Muscle layer of colon (tissue), 2 donors: ENCODE data around the gene CHD5.

Experiments
- H3K27ac ChIP-seq: one replicate; pipeline ENCODE4 v1.7.0; 2013; ENCODE audit warnings: low read depth, mild to moderate bottlenecking, low read length, moderate library complexity
- H3K27me3 ChIP-seq, 2 donors: one replicate each; pipeline ENCODE4 v1.7.0; 2013; ENCODE audit warnings: low read length in 2 of 2, mild to moderate bottlenecking in 2 of 2; ENCODE audit not compliant: insufficient read depth in 2 of 2, control insufficient read depth in 1 of 2
- H3K36me3 ChIP-seq: one replicate; pipeline ENCODE4 v1.7.0; 2013; ENCODE audit warnings: mild to moderate bottlenecking, low read length; ENCODE audit not compliant: insufficient read depth
- H3K4me1 ChIP-seq: one replicate; pipeline ENCODE4 v1.7.0; 2013; ENCODE audit warnings: mild to moderate bottlenecking, low read length; ENCODE audit not compliant: insufficient read depth
- H3K4me3 ChIP-seq, 2 donors: one replicate each; pipeline ENCODE4 v1.7.0; 2013; ENCODE audit warnings: low read length in 2 of 2, low read depth in 1 of 2, mild to moderate bottlenecking in 1 of 2, moderate library complexity in 1 of 2
- H3K9ac ChIP-seq: one replicate; pipeline ENCODE4 v1.7.0; 2013; ENCODE audit warnings: low read length
- H3K9me3 ChIP-seq: one replicate; pipeline ENCODE4 v1.7.0; 2013; ENCODE audit warnings: mild to moderate bottlenecking, low read length
- donor health status: abdominal sarcoma.
- donor health status: Adenocarcinoma of cecum.

The CHD5 gene

DNA sequence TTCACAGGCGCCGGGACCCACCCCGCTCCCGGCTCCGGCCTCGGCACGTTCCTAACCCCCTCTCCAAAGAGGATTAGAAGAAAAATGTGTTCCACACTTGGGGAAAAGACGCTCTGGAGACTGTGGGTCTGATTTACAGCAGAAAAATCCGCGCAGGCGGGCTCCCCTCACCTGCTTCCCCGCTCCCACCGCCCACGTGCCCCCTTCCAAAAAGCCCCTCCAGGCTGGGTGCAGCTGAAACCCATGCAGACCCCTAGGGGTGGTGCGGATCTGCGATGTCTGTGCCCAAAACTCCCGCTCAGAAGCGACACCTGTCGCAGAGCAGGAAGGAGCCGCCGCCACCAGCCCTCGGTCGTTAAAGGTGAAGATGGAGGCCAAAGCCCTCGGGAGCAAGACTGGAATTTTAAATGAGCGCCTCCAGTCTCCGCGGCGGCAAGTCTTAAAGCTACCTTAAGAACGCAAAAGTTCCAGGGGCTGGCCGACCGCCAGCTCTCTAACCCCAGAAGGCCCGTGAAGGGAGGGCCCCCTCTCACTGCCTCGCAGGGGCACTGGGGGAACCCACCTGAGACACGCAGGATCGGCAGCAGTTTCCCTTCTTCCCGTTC is 688 bp upstream of the CHD5 start:
- H3K27ac ChIP-seq = no peak overlapping the region
- no peak overlapping the region for H3K4me3 ChIP-seq

GRCh38 chr1:6179564-6180175 is 451 bp downstream of the CHD5 start:
- H3K27me3 ChIP-seq = peaks cover 23 to 38% of the 10 kb centered on the region in 2 donors
- no peaks in the 10 kb centered on the region for H3K9me3 ChIP-seq
- H3K36me3 ChIP-seq = no peaks in the 10 kb centered on the region
- H3K9ac ChIP-seq = no peak overlapping the region
- no peak overlapping the region for H3K27ac ChIP-seq
- no peak overlapping the region for H3K4me3 ChIP-seq
- peaks cover 13% of the 10 kb centered on the region for H3K4me1 ChIP-seq

More for the DNA sequence above, 688 bp upstream of the CHD5 start:
- Histone ChIP-seq H3K9me3 (no peaks in the 10 kb centered on the region), H3K9ac (no peak overlapping the region), H3K36me3 (peaks cover 6% of the 10 kb centered on the region), H3K4me1 (peaks cover 17% of the 10 kb centered on the region), H3K27me3 (peaks cover 23 to 32% of the 10 kb centered on the region in 2 donors)

GRCh38 chr1:6178751-6179563 is 1.2 kb downstream of the CHD5 start:
- Histone ChIP-seq H3K4me3 (no peak overlapping the region), H3K27ac (no peak overlapping the region), H3K9ac (no peak overlapping the region), H3K4me1 (peaks cover 13% of the 10 kb centered on the region), H3K27me3 (peaks cover 27 to 38% of the 10 kb centered on the region in 2 donors), H3K9me3 (no peaks in the 10 kb centered on the region), H3K36me3 (no peaks in the 10 kb centered on the region)

- H3K4me3 ChIP-seq = no peak overlapping the region
- H3K36me3 ChIP-seq = no peaks in the 10 kb centered on the region
- H3K9ac ChIP-seq = no peak overlapping the region
- peaks cover 32 to 38% of the 10 kb centered on the region in 2 donors for H3K27me3 ChIP-seq
- H3K27ac ChIP-seq = no peak overlapping the region
- H3K9me3 ChIP-seq = no peaks in the 10 kb centered on the region
- peaks cover 13% of the 10 kb centered on the region for H3K4me1 ChIP-seq
Measured at GRCh38 chr1:6177681-6178380, 2.3 kb downstream of the CHD5 start.

- H3K9me3 ChIP-seq = no peaks in the 10 kb centered on the region
- H3K4me1 ChIP-seq = peaks cover 13% of the 10 kb centered on the region
- H3K36me3 ChIP-seq = no peaks in the 10 kb centered on the region
- H3K4me3 ChIP-seq = no peak overlapping the region
- H3K27me3 ChIP-seq = peaks cover 36 to 38% of the 10 kb centered on the region in 2 donors
- no peak overlapping the region for H3K9ac ChIP-seq
- no peak overlapping the region for H3K27ac ChIP-seq
Measured at GRCh38 chr1:6176779-6177178, 3.3 kb downstream of the CHD5 start.

DNA sequence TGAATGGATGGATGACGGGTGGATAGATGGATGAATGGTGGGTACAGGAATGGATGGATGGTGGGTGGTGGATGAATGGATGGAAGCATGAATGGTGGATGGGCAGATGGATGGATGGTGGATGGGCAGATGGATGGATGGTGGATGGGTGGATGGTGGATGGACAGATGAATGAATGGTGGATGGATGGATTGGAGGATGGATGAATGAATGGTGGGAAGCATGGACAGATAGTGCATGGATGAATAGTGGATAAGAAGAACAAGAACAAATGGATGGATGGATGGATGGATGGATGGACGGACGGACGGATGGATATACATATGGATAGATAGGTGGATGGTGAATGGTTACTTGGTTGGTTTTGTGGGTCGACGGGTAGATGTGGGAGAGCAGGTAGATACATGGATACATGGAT is 4.7 kb downstream of the CHD5 start:
- Histone ChIP-seq H3K27me3 (peaks cover 38 to 42% of the 10 kb centered on the region in 2 donors), H3K4me3 (no peak overlapping the region), H3K36me3 (no peaks in the 10 kb centered on the region)

GRCh38 chr1:6174621-6175410 is 5.3 kb downstream of the CHD5 start:
- Histone ChIP-seq H3K4me1 (peaks cover 6% of the 10 kb centered on the region), H3K9ac (no peak overlapping the region), H3K27me3 (peaks cover 38 to 46% of the 10 kb centered on the region in 2 donors), H3K36me3 (no peaks in the 10 kb centered on the region), H3K27ac (no peak overlapping the region), H3K4me3 (no peak overlapping the region), H3K9me3 (no peaks in the 10 kb centered on the region)

More for the DNA sequence above, 4.7 kb downstream of the CHD5 start:
- Histone ChIP-seq H3K9me3 (no peaks in the 10 kb centered on the region), H3K9ac (no peak overlapping the region), H3K27ac (no peak overlapping the region), H3K4me1 (peaks cover 6% of the 10 kb centered on the region)

GRCh38 chr1:6172549-6172948 is 7.6 kb downstream of the CHD5 start:
- H3K9ac ChIP-seq = no peak overlapping the region
- no peaks in the 10 kb centered on the region for H3K9me3 ChIP-seq
- H3K27ac ChIP-seq = no peak overlapping the region
- no peaks in the 10 kb centered on the region for H3K36me3 ChIP-seq
- no peak overlapping the region for H3K4me3 ChIP-seq
- H3K4me1 ChIP-seq = no peaks in the 10 kb centered on the region
- H3K27me3 ChIP-seq = peaks cover 23 to 38% of the 10 kb centered on the region in 2 donors

GRCh38 chr1:6171548-6172124 is 8.5 kb downstream of the CHD5 start:
- Histone ChIP-seq H3K4me3 (no peak overlapping the region), H3K4me1 (no peaks in the 10 kb centered on the region), H3K27me3 (peaks cover 14 to 39% of the 10 kb centered on the region in 2 donors), H3K27ac (no peak overlapping the region), H3K9ac (no peak overlapping the region), H3K9me3 (no peaks in the 10 kb centered on the region), H3K36me3 (no peaks in the 10 kb centered on the region)

- H3K27me3 ChIP-seq = peaks cover 7 to 39% of the 10 kb centered on the region in 2 donors
- no peaks in the 10 kb centered on the region for H3K4me1 ChIP-seq
- H3K27ac ChIP-seq = no peak overlapping the region
- H3K4me3 ChIP-seq = no peak overlapping the region
- no peak overlapping the region for H3K9ac ChIP-seq
- no peaks in the 10 kb centered on the region for H3K36me3 ChIP-seq
- H3K9me3 ChIP-seq = no peaks in the 10 kb centered on the region
Measured at GRCh38 chr1:6170742-6171201, 9.3 kb downstream of the CHD5 start.
